Prostate gland (tissue), 2 donors: ENCODE data around the gene PC.

Experiments
- CTCF ChIP-seq, 4 experiments: fragments of 200-600 bp in 2 of 4; fragments of 450-650 bp in 2 of 4; sonication (generic) in 2 of 4; IDR thresholded peaks; 1 replicate in 3 of 4; 2 replicates in 1 of 4; pipeline ENCODE4 v1.5.1; 2016 to 2019; ENCODE audit warnings: antibody characterized with exemption in 4 of 4, mild to moderate bottlenecking in 2 of 4, moderate library complexity in 2 of 4
- POLR2AphosphoS5 ChIP-seq: sonication (generic); formaldehyde crosslinking; IDR thresholded peaks from one replicate; pipeline ENCODE4 v1.6.1; 2017; ENCODE audit warnings: antibody characterized with exemption

- TF ChIP-seq CTCF (IDR thresholded peaks at IDR 0.05), result no peak
- TF ChIP-seq POLR2AphosphoS5, result no peak
These were observed 4.1 kb upstream of the PC start for GRCh38 chr11:66962247-66962646.
